GM12878 (cell line): ENCODE data around the gene VPS25. TPM values are rescaled to one million over a fixed set of nuclear protein-coding genes. Genes with fewer than 3 reads are reported as not detected.

Experiments used
- ATAC-seq: fragments of 200-7000 bp; cut with Tn5 transposase; 3 replicates; pipeline ENCODE4 v1.9.1; 2020; ENCODE audit warnings: mild to moderate bottlenecking, moderate library complexity
- BruUV-seq: library from RNA; stranded (reverse); fragments of 400-500 nt; replicated peaks from 2 replicates; lab custom pipeline; 2021; lab: Mats Ljungman, UMichigan
- CTCF ChIA-PET: fragments of 300-600 bp; sonication (Branson Sonifier 250); formaldehyde crosslinking; extraction: SDS; loops from one replicate; lab custom pipeline; 2021; ENCODE audit warnings: inconsistent platforms; lab: Yijun Ruan, JAX
- POLR2A ChIA-PET: fragments of 350-600 bp; formaldehyde crosslinking; extraction: SDS; loops from one replicate; lab custom pipeline; 2021; ENCODE audit warnings: inconsistent platforms; lab: Charles Lee
- RAD21 ChIA-PET: fragments of 300-600 bp; sonication (Branson Sonifier 250); formaldehyde crosslinking; loops from one replicate; lab custom pipeline; 2023; ENCODE audit warnings: antibody characterized with exemption; ENCODE audit not compliant: unreplicated experiment; lab: Charles Lee
- SMC1A ChIA-PET: fragments of 300-600 bp; sonication (Branson Sonifier 250); formaldehyde crosslinking; loops from one replicate; lab custom pipeline; 2023; ENCODE audit not compliant: unreplicated experiment, uncharacterized antibody; lab: Charles Lee
- DNase-seq: peaks from one replicate; pipeline ENCODE4 v3.0.0-alpha.2; 2011; ENCODE audit warnings: low read depth, low spot score
- FAIRE-seq: peaks from 3 replicates; lab custom pipeline; 2011; peaks lifted over from hg19 to GRCh38; lab: Jason Lieb, UNC
- H2AFZ ChIP-seq: 2 replicates; pipeline ENCODE4 v1.6.0; 2011; ENCODE audit warnings: low read depth, low read length, control low read depth; ENCODE audit not compliant: control insufficient read depth
- H3K27ac ChIP-seq: 2 replicates; pipeline ENCODE4 v1.5.1; 2011; ENCODE audit warnings: control low read depth; ENCODE audit not compliant: control insufficient read depth, insufficient read depth
- H3K27me3 ChIP-seq, 2 experiments: replicated peaks in 1 of 2; 2 replicates each; pipeline versions ENCODE4 v1.6.0 to v1.6.1; 2011; ENCODE audit warnings: low read length in 1 of 2; ENCODE audit not compliant: control insufficient read depth in 2 of 2, insufficient read depth in 2 of 2
- H3K36me3 ChIP-seq, 2 experiments: 2 replicates each; pipeline ENCODE4 v1.5.1; 2011; ENCODE audit warnings: low read length in 1 of 2; ENCODE audit not compliant: control insufficient read depth in 2 of 2, insufficient read depth in 2 of 2
- H3K4me1 ChIP-seq: 2 replicates; pipeline ENCODE4 v1.6.1; 2011; ENCODE audit warnings: mild to moderate bottlenecking, low read length, moderate library complexity, mixed read lengths; ENCODE audit not compliant: control insufficient read depth, insufficient read depth
- H3K4me2 ChIP-seq: 2 replicates; pipeline ENCODE4 v1.6.0; 2011; ENCODE audit warnings: control low read depth; ENCODE audit not compliant: control insufficient read depth, insufficient read depth
- H3K4me3 ChIP-seq: fragments of 200-600 bp; sonication (generic); 2 replicates; pipeline ENCODE4 v1.5.1; 2016
- H3K79me2 ChIP-seq: 2 replicates; pipeline ENCODE4 v1.6.0; 2011; ENCODE audit warnings: low read length; ENCODE audit not compliant: control insufficient read depth, insufficient read depth
- H3K9ac ChIP-seq: 2 replicates; pipeline ENCODE4 v1.8.0; 2011; ENCODE audit warnings: low read length, control low read depth, mixed read lengths; ENCODE audit not compliant: control insufficient read depth, insufficient read depth
- H3K9me3 ChIP-seq: replicated peaks from 3 replicates; pipeline ENCODE4 v1.5.1; 2011; ENCODE audit warnings: mild to moderate bottlenecking, low read length; ENCODE audit not compliant: control insufficient read depth, insufficient read depth
- H4K20me1 ChIP-seq: 2 replicates; pipeline ENCODE4 v1.6.0; 2011; ENCODE audit not compliant: control insufficient read depth, insufficient read depth
- CHD1 ChIP-seq: IDR thresholded peaks from 2 replicates; pipeline ENCODE4 v1.6.1; 2012; ENCODE audit warnings: low read depth, low read length, improper control_type of control experiment
- HCFC1 ChIP-seq: fragments of 150-350 bp; IDR thresholded peaks from 2 replicates; pipeline ENCODE4 v1.6.1; 2014; ENCODE audit warnings: low read length
- MXI1 ChIP-seq: fragments of 150-350 bp; IDR thresholded peaks from 2 replicates; pipeline ENCODE4 v1.6.1; 2011; ENCODE audit warnings: low read depth, mild to moderate bottlenecking, inconsistent platforms, low read length, improper control_type of control experiment
- NBN ChIP-seq: fragments of 450-650 bp; IDR thresholded peaks from 2 replicates; pipeline ENCODE4 v1.6.1; 2016
- NKRF ChIP-seq: fragments of 450-650 bp; conservative IDR thresholded peaks from 2 replicates; pipeline ENCODE4 v1.6.1; 2017; ENCODE audit warnings: mild to moderate bottlenecking, moderate library complexity
- NR2C1 ChIP-seq: fragments of 450-650 bp; IDR thresholded peaks from 2 replicates; pipeline ENCODE4 v1.6.1; 2017; ENCODE audit warnings: antibody characterized with exemption, mild to moderate bottlenecking, moderate library complexity
- RELB ChIP-seq: fragments of 450-650 bp; IDR thresholded peaks from 2 replicates; pipeline ENCODE4 v1.6.1; 2017; ENCODE audit warnings: low read depth, mild to moderate bottlenecking, moderate library complexity
- SREBF1 ChIP-seq: IDR thresholded peaks from 2 replicates; pipeline ENCODE4 v1.6.1; 2012; ENCODE audit warnings: mild to moderate bottlenecking, low read length
- TAF1 ChIP-seq: IDR thresholded peaks from 2 replicates; pipeline ENCODE4 v1.6.1; 2011; ENCODE audit warnings: mild to moderate bottlenecking, low read depth, low read length, borderline replicate concordance
- YY1 ChIP-seq: IDR thresholded peaks from 2 replicates; pipeline ENCODE4 v1.6.1; 2011; ENCODE audit warnings: low read depth, mild to moderate bottlenecking, low read length
- ZBTB40 ChIP-seq: fragments of 450-650 bp; IDR thresholded peaks from 2 replicates; pipeline ENCODE4 v1.6.1; 2016; ENCODE audit warnings: mild to moderate bottlenecking, moderate library complexity, borderline replicate concordance
- whole genome bisulfite sequencing: methylation state at CpG from one replicate; pipeline ENCODE4 v1.1.6; 2016; ENCODE audit warnings: low lambda C conversion rate; ENCODE audit not compliant: insufficient replicate concordance, insufficient coverage; ENCODE audit errors: missing lambda C conversion rate; 5-methylcytosine and 5-hydroxymethylcytosine counted together
- in situ Hi-C: fragments of 300-500 bp; cut with MboI; formaldehyde crosslinking; loops from 9 replicates; pipeline ENCODE4 v1.14.3; 2018; ENCODE audit warnings: mixed read lengths
- intact Hi-C: fragments of 100-400 bp; cut with micrococcal nuclease; formaldehyde crosslinking; loops from one replicate; pipeline ENCODE4 v1.14.2; 2022; ENCODE audit not compliant: unreplicated experiment
- polyA plus RNA-seq, 11 experiments: library from polyadenylated mRNA; depleted of rRNA in 4 of 11; unstranded in 6 of 11; stranded (reverse) in 5 of 11; fragments of >200 nt; fragmentation: Nextera tagmentation in 4 of 11; fragmentation: Illumina TruSeq in 1 of 11; extraction: Ambion mirVana in 4 of 11; extraction: Trizol in 1 of 11; gene quantifications; 1 replicate in 1 of 11; 2 replicates in 10 of 11; pipeline versions ENCODE4 v1.2.1 to v1.2.3, GENCODE V29; 2011 to 2016; ENCODE audit warnings: inconsistent platforms in 2 of 11, missing spikeins in 2 of 11, low read depth in 1 of 11
- total RNA-seq, 4 experiments: library from RNA; depleted of rRNA in 3 of 4; stranded (reverse); fragments of >200 nt in 3 of 4; fragmentation: Illumina TruSeq in 1 of 4; extraction: Trizol in 1 of 4; gene quantifications; 2 replicates each; pipeline versions ENCODE4 v1.2.1 to v1.2.3, GENCODE V29; 2013 to 2021

Gene VPS25
- total and polyA plus RNA-seq, 10 of the 15 experiments (the other 5 are each of a cell fraction or from before 2014, with no cell fraction given) = 92.7 to 185 (median 136) TPM

GRCh38 chr17:42798383-42799380 is 25.4 kb downstream of the VPS25 start, which contains the start of the genes CNTD1 and COA3:
Gene CNTD1 (plus strand): TSS chr17:42798861. CDS start chr17:42799068, 207 bp downstream.
Gene COA3 (minus strand): TSS chr17:42798704. CDS start chr17:42798681, 23 bp downstream.
- Histone ChIP-seq H3K4me2 (peak within 1 kb of the TSS; percentile 82), H3K27me3 (no peaks in the 10 kb centered on the region), H3K79me2 (peaks cover 6% of the 10 kb centered on the region), H3K4me3 (peak within 1 kb of the TSS; percentile 76), H3K9me3 (no peaks in the 10 kb centered on the region), H3K4me1 (peaks cover 10% of the 10 kb centered on the region), H2AFZ (peak within 1 kb of the TSS; percentile 97), H3K36me3 (no peaks in the 10 kb centered on the region), H4K20me1 (no peaks in the 10 kb centered on the region), H3K9ac (peak within 1 kb of the TSS; percentile 81), H3K27ac (no peak within 1 kb of the TSS)
- 25% methylated on average over 64 of the region's 66 CpGs for WGBS
- POLR2A ChIA-PET = interaction anchor here (0.6 kb wide), 1 partner anchor 179 kb away, joined by 3 read pairs; no protein-coding TSS in a partner anchor
- BruUV-seq = no TSS peak
- CTCF ChIA-PET = interaction anchor here (0.7 to 2.9 kb wide), 7 partner anchors 10 to 199 kb away, joined by 3 to 11 read pairs (median 5); partner anchors contain the start of genes BECN1, RPL27 and VPS25
- peak; percentile 31 for DNase-seq
- FAIRE-seq = peak; percentile 92
- SMC1A ChIA-PET = interaction anchor here (1.1 to 1.7 kb wide), 3 partner anchors 12 to 357 kb away, joined by 3 to 4 read pairs (median 4); no protein-coding TSS in a partner anchor
- intact Hi-C loops = no loop called here
- RAD21 ChIA-PET = interaction anchor here (1.1 kb wide), 1 partner anchor 199 kb away, joined by 3 read pairs; the partner anchor contains the start of gene RPL27
- in situ Hi-C loops = no loop called here
- peak; percentile 100 for ATAC-seq
- TF ChIP-seq TAF1 (0 out of 2 replicates have a peak, but pooled peaks have one; percentile 64), NR2C1 (peak; percentile 80), MXI1 (peak; percentile 78), HCFC1 (peak; percentile 93), YY1 (peak; percentile 95), NBN (peak; percentile 55; the same call in 1 of the 2 replicates), RELB (peak; percentile 77; the same call in 1 of the 2 replicates), CHD1 (no peak), NKRF (peak; percentile 85), SREBF1 (0 out of 2 replicates have a peak, but pooled peaks have one; percentile 30), ZBTB40 (peak; percentile 57; the same call in 1 of the 2 replicates)
